Liver (tissue), 3 donors: ENCODE measurements around the gene CCDC9B.

Experiments
- GABPA ChIP-seq, 2 donors: IDR thresholded peaks in 1 of 2; conservative IDR thresholded peaks in 1 of 2; 2 replicates each; pipeline ENCODE4 v1.6.1; 2016; ENCODE audit warnings: antibody characterized with exemption in 2 of 2, mild to moderate bottlenecking in 1 of 2, moderate library complexity in 1 of 2
- HNF4G ChIP-seq: IDR thresholded peaks from 2 replicates; pipeline ENCODE4 v1.6.1; 2016; ENCODE audit warnings: antibody characterized with exemption
- RAD21 ChIP-seq, 2 donors: IDR thresholded peaks; 2 replicates each; pipeline ENCODE4 v1.6.1; 2016; ENCODE audit warnings: antibody characterized with exemption in 2 of 2, mild to moderate bottlenecking in 2 of 2
- RXRA ChIP-seq, 2 donors: IDR thresholded peaks; 2 replicates each; pipeline ENCODE4 v1.6.1; 2017 to 2018; ENCODE audit warnings: antibody characterized with exemption in 2 of 2, mild to moderate bottlenecking in 1 of 2
- SP1 ChIP-seq: IDR thresholded peaks from 2 replicates; pipeline ENCODE4 v1.6.1; 2018; ENCODE audit warnings: antibody characterized with exemption, mild to moderate bottlenecking
- TAF1 ChIP-seq: conservative IDR thresholded peaks from 2 replicates; pipeline ENCODE4 v1.6.1; 2016; ENCODE audit warnings: antibody characterized with exemption, mild to moderate bottlenecking
- YY1 ChIP-seq: IDR thresholded peaks from 2 replicates; pipeline ENCODE4 v1.6.1; 2016; ENCODE audit warnings: antibody characterized with exemption, mild to moderate bottlenecking
- TF ChIP-seq, protein P1 (sequence below): fragments of 150-350 bp; IDR thresholded peaks from 2 replicates; pipeline ENCODE4 v1.5.1; 2017; ENCODE audit warnings: improper control_type of control experiment, low read depth, low read length; ENCODE audit not compliant: missing input control
- TF ChIP-seq, protein P2 (sequence below): IDR thresholded peaks from 2 replicates; pipeline ENCODE4 v1.6.1; 2016; ENCODE audit warnings: antibody characterized with exemption
- TF ChIP-seq, protein P3 (sequence below): IDR thresholded peaks from 2 replicates; pipeline ENCODE4 v1.6.1; 2016; ENCODE audit warnings: antibody characterized with exemption, mild to moderate bottlenecking
- TF ChIP-seq, protein P4 (sequence below): IDR thresholded peaks from 2 replicates; pipeline ENCODE4 v1.6.1; 2016; ENCODE audit warnings: antibody characterized with exemption
- TF ChIP-seq, protein P5 (sequence below): IDR thresholded peaks from 2 replicates; pipeline ENCODE4 v1.6.1; 2016; ENCODE audit warnings: antibody characterized with exemption
- donor health status: healthy.
- donor health status: healthy.

DNA sequence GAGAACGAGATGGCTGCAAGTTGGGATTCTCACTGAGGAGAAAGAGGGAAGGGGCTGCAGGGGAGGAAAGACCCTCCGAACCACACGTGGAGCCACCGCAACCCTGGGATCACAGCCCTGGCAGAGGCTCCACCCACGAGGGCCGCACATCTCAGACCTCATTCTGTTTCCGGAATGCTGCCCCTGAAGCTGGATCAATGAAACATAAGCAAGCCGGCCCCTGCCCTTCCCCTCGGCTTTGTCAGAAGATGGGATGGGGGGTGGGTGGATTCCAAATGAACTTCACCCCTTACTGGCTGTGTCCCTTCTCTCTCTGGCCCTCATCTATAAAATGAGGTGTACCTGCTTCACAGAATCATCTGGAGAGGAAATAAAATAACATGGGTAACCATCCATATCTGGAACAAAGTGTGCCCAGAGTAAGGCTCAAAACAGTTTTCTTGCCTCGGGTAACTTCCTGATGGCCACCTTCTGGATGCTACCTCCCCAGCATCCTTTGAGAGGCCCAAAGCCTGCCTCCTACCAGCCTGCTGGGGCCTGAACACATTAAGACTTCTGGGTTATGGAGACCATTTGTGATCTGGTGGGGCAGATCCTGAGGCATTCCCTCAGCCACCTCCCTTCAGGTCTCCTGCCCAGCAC is 4.6 kb upstream of the CCDC9B start:
- TF ChIP-seq, protein P1, sequence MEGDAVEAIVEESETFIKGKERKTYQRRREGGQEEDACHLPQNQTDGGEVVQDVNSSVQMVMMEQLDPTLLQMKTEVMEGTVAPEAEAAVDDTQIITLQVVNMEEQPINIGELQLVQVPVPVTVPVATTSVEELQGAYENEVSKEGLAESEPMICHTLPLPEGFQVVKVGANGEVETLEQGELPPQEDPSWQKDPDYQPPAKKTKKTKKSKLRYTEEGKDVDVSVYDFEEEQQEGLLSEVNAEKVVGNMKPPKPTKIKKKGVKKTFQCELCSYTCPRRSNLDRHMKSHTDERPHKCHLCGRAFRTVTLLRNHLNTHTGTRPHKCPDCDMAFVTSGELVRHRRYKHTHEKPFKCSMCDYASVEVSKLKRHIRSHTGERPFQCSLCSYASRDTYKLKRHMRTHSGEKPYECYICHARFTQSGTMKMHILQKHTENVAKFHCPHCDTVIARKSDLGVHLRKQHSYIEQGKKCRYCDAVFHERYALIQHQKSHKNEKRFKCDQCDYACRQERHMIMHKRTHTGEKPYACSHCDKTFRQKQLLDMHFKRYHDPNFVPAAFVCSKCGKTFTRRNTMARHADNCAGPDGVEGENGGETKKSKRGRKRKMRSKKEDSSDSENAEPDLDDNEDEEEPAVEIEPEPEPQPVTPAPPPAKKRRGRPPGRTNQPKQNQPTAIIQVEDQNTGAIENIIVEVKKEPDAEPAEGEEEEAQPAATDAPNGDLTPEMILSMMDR, result no peak
- TF ChIP-seq RAD21 (IDR thresholded peaks at IDR 0.05) (no peak), GABPA (IDR thresholded peaks at IDR 0.05 in 1 of 2, conservative IDR thresholded peaks at IDR 0.05 in 1 of 2) (no peak), RXRA (IDR thresholded peaks at IDR 0.05) (no peak), SP1 (no peak), YY1 (no peak), HNF4G (no peak), TAF1 (no peak)
- TF ChIP-seq, protein P2, sequence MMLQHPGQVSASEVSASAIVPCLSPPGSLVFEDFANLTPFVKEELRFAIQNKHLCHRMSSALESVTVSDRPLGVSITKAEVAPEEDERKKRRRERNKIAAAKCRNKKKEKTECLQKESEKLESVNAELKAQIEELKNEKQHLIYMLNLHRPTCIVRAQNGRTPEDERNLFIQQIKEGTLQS, result no peak
- TF ChIP-seq, protein P3, sequence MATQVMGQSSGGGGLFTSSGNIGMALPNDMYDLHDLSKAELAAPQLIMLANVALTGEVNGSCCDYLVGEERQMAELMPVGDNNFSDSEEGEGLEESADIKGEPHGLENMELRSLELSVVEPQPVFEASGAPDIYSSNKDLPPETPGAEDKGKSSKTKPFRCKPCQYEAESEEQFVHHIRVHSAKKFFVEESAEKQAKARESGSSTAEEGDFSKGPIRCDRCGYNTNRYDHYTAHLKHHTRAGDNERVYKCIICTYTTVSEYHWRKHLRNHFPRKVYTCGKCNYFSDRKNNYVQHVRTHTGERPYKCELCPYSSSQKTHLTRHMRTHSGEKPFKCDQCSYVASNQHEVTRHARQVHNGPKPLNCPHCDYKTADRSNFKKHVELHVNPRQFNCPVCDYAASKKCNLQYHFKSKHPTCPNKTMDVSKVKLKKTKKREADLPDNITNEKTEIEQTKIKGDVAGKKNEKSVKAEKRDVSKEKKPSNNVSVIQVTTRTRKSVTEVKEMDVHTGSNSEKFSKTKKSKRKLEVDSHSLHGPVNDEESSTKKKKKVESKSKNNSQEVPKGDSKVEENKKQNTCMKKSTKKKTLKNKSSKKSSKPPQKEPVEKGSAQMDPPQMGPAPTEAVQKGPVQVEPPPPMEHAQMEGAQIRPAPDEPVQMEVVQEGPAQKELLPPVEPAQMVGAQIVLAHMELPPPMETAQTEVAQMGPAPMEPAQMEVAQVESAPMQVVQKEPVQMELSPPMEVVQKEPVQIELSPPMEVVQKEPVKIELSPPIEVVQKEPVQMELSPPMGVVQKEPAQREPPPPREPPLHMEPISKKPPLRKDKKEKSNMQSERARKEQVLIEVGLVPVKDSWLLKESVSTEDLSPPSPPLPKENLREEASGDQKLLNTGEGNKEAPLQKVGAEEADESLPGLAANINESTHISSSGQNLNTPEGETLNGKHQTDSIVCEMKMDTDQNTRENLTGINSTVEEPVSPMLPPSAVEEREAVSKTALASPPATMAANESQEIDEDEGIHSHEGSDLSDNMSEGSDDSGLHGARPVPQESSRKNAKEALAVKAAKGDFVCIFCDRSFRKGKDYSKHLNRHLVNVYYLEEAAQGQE, result no peak
- TF ChIP-seq, protein P4, sequence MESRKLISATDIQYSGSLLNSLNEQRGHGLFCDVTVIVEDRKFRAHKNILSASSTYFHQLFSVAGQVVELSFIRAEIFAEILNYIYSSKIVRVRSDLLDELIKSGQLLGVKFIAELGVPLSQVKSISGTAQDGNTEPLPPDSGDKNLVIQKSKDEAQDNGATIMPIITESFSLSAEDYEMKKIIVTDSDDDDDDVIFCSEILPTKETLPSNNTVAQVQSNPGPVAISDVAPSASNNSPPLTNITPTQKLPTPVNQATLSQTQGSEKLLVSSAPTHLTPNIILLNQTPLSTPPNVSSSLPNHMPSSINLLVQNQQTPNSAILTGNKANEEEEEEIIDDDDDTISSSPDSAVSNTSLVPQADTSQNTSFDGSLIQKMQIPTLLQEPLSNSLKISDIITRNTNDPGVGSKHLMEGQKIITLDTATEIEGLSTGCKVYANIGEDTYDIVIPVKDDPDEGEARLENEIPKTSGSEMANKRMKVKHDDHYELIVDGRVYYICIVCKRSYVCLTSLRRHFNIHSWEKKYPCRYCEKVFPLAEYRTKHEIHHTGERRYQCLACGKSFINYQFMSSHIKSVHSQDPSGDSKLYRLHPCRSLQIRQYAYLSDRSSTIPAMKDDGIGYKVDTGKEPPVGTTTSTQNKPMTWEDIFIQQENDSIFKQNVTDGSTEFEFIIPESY, result no peak
- TF ChIP-seq, protein P5, sequence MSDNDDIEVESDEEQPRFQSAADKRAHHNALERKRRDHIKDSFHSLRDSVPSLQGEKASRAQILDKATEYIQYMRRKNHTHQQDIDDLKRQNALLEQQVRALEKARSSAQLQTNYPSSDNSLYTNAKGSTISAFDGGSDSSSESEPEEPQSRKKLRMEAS, result no peak
